Eye (tissue), 1 donor: Measurements from ENCODE around the gene MCF2L2.
"Not testable (repeated sequence)": the region's sequence is repeated elsewhere in the genome, so short reads cannot be mapped to it uniquely, and the experiment has no call there.

Experiments
- DNase-seq: peaks from one replicate; pipeline ENCODE4 v3.0.0-alpha.2; 2015

MCF2L2 gene

DNA sequence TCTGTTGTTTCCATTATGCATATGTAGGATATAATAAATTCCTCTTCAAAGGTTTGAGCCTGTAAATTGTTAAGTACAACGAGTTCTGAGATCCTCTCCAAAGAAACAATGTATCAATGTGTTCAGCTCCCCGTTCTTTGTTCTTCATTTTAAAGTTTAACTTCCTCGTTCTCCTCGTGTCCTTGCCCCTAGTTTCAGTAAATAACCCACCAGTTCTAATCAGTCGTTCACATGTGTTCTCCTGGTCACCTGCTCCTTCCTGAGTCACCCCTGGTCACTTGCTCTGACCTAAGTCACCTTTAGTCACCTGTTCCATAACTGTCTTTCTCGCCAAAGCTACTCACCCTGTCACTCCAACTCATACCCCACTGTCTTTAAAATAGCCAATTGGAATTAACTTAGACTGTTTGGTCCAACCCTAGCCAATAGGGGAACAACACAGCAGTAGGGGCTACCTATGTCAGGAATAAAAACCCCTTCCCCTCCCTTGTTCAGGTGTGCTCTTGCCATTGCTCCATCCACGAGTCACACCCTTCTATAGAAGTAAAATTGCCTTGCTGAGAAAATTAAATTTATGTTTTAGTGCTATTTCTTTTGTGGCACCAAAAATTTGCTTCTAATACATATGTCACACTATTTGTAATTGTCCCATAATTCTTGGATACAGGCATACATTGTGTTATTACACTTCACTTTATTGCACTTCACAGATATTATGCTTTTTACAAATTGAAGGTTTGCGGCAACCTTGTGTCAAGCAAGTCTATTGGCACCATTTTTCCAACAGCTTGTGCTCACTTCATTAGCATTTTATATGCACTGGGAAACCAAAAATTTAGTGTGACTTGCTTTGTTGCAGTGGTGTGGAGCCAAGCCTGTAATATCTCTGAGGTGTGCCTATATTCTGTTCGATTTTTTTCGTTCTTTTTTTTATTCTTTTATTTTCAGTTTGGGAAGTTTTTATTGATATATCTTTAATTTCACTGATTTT lies 15.3 kb upstream of the MCF2L2 start:
- no peak for DNase-seq

DNA sequence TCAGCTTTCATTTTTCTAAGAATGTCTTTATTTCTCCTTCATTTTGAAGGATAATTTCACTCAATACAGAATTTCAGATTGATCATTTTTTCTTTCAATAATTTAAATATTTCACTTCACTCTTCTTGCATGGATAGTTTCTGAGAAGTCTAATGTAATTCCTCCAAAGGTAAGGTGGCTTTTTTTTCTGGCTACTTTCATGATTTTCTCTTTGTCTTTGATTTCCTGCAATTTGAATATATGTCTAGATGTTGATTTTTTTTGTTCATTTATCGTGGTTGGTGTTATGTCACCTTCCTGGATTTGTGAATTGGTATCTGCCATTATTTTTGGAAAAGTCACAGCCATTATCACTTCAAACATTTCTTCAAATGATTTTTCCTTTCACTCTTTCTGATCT lies 14.6 kb upstream of the MCF2L2 start:
- DNase-seq = no peak

DNA sequence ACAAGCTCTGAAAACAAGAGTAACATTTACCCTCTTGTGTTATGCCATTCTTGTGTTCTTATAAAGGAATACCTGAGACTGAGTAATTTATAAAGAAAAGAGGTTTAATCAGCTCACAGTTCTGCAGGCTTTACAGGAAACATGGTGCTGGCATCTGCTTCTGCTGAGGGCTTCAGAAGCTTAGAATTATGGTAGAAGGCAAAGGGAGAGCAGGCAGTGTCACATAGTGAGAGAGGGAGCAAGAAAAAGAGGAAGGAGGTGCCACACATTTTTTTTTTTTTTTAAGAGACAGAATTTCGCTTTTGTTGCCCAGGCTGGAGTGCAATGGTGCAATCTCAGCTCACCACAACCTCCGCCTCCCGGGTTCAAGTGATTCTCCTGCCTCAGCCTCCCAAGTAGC lies 12.1 kb upstream of the MCF2L2 start:
- not testable (repeated sequence) for DNase-seq

DNA sequence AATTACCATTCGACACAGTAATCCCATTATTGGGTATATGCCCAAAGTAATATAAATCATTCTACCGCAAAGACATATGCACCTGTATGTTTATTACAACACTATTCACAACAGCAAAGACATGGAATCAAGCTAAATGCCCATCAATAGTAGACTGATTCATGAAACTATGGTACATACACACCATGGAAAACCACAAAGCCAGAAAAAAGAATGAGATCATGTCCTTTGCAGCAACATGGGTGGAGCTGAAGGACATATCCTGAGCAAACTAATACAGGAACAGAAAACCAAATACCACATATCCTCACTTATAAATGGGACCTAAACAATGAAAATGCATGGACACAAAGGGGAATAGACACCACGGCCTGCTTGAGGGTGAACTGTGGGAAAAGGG lies 11.1 kb upstream of the MCF2L2 start:
- no peak for DNase-seq

DNA sequence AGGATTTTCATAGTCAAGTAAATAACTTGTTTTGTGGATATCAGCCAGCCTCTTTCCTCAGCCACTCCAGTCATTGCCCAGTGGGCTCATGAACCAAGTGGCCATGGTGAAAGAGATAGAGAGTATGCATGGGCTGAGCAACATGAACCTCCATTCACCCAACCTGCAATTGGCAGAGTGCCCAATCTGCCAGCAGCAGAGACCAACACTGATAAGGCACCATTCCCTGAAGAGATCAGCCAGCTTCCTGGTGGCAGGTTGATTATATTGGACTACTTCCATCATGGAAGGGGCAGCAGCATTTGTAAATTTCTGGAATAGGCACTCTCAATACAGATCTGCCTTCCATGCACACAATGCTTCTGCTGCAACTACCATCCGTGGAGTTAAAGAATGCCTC lies 10.3 kb upstream of the MCF2L2 start:
- no peak for DNase-seq

DNA sequence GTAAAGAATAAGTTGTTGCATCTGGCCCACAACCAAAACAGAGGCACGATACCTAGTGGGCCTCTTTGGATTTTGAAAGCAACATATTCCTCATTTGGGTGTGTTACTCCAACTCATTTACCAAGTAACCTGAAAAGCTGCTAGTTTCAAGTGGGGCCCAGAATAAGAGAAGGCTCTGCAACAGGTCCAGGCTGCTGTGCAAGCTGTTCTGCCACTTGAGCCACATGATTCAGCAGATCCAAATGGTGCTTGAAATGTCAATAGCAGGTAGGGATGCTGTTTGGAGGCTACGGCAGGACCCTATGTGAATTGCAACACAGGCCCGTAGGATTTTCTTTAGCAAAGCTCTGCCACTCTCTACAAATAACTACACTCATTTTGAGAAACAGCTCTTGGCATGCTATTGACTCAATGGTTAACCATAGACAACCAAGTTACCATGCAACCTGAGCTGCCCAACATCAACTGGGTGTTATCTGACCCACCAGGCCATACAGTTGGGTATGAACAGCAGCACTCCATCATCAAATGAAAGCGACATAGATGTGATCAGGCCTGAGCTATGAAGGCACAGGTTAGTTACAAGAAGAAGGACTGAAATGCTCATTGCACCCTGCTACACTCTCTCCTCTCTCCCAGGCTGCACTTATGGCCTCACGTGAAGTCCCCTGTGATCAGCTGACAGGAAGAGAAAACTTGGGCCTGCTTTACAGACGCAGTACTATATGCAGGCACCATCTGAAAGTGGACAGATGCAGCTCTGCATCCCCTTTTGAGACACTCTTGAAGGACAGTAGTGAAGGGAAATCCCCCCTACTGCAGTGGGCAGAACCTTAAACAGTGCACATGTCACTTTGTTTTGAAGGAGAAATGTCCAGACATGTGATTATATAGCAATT lies 9.5 kb upstream of the MCF2L2 start:
- DNase-seq = no peak

DNA sequence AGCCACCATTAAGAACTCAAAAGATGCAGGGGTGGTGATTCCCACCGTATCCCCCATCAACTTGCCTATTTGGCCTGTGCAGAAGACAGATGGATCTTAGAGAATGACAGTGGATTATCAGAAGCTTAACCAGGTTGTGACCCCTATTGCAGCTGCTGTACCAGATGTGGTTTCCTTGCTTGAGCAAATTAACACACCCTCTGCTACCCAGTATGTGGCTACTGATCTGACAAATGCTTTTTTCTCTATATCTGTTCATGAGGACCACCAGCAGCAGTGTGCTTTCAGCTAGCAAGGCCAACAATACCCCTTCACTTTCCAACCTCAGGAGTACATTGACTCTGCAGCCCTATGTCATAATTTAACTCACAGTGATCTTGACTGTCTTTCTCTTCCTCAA lies 8.6 kb upstream of the MCF2L2 start:
- no peak for DNase-seq

DNA sequence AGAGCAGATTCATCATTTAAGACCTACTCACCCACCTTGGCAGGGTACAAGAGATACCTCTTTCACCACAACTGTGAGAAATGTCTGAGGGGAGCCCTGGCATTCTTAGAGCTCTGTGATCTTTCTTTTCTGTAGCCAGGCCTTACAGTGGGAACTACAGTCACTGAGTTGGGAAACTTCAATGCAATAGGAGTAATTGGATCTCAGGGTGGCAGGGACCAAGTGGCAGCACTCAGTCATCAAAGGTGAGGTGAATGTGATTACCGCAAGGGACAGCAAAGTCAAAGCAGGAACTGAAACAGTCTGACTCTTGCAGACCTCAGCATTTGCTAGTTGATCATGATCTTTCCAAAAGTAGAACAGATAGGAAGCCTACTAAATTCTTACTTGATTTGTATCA lies 7.2 kb upstream of the MCF2L2 start:
- no peak for DNase-seq

DNA sequence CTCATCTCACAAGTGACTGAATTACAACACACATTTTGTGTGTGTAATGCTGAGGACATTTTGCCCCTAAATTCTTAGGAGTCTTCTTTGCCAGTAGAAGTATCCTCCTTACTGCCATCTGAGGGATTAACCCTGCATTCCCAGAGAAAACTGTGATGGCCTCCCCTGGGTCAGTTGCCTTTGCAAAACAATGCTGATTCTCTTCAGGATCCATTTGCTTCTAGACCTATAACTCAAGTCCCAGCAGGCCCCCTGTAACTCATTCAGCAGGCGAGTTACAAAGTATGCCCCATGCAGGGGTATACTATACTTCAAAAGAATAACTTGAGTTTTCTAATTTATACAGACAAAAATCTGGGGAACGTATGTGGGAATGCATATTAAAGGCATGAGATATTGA lies 6.6 kb upstream of the MCF2L2 start:
- DNase-seq = no peak

DNA sequence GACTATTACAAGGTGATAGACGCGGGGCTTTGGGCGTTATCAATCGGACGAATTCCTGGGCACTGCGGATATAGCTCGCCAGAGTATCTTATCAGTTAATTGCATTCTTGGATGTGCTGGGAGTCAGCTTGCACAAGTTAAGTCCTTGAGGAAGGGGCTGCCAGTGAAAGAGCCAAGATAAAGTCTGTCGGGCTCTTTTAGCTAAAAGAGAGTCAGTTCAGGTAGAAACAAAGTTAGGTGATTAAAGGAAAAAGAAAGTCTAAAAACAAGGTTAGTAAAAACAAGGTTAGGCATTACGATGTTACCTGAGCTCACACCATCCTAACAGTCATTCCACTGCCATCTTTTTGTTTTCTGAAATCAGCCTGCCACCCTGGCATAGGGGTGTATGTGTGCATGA lies 6.1 kb upstream of the MCF2L2 start:
- DNase-seq = no peak

DNA sequence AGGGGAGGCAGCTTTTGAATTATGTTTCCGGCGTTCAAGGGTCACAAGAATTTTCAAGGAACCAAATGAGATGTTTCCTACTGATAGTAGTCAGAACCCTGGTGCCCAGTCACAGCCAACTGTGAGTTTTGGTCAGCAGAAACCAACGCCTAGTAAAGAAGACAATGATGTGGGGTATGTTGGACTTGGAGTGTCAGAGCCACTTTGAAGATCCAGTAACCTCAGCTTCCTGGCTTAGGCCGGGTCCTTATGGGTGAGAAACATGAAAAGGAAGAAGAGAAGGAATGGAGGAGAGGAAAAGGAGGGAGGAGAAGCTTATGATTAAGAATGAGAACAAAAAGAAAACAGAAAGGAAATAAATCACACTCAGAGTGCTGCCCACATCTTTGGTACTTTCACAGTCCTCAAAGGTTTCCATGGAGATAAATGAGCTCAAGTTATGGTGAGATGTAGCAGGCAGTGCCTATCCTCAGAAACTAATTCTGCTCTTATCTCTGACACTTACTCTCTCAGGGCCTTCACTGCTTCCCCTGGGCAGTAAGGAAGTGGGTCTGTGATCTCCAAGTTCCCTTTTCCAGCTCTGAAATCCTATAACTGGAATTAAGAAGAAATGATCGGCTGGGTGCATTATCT lies 2.0 kb upstream of the MCF2L2 start:
- DNase-seq = no peak

DNA sequence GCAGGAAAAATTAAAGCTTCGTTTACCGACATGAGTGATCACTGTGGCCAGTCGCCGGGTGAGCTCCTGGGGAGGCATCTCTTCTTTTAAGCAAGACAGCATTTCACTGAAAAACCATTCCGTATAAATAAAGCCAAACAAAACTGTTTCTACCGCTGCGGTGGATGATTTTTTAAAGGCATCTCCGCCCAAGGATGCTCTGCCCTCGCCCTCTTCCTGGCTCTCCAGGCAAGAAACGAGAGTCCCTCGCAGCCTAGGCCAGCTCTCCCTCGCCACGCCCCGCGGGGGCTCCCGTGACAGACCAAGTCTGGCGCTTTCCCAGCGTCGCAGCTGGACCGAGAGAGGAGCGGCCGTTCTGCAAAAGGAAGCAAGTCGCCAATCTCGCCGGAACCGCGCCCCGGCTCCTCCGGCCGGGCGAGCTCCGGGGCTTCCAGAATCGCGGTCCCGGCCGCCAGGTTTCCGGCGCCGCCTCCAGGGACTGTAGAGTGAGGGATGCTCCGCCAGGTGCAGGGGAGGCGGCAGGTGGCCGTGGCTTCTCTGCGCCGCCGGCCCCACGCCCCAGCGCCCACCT lies 458 bp downstream of the MCF2L2 start:
- peak; percentile 82 for DNase-seq

DNA sequence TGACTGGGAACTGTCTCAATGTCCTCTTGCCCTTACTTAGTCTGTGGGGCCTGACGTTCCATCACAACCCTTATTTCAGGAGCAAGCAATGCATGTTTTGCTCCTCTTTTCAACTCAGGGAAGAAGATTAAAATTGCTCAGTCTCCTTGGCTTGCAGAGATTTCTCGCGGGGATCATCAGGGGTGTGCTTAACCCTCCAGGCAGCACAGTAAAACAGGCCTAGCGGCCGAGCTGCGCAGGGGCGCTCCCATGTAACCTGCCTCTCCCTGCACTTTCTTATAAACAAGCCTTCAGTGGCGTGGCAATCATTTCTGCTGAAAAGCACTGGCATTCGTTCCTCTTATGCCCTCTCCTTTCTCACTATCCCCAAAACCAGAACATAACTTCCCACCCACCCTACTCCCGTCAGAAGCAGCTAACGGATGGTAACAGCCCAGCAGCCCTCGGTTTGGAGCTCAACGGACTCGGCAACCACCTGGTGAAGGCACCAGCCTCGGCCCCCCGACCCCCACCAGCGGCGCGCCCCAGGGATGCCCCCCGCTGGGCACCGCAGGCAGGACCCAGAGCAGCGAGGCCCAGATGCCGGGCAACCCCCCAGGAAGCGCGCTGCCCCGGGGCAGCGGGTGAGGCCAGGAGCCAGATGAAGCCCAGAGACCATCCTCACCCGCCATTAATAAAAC lies 1.1 kb downstream of the MCF2L2 start:
- peak; percentile 29 for DNase-seq

DNA sequence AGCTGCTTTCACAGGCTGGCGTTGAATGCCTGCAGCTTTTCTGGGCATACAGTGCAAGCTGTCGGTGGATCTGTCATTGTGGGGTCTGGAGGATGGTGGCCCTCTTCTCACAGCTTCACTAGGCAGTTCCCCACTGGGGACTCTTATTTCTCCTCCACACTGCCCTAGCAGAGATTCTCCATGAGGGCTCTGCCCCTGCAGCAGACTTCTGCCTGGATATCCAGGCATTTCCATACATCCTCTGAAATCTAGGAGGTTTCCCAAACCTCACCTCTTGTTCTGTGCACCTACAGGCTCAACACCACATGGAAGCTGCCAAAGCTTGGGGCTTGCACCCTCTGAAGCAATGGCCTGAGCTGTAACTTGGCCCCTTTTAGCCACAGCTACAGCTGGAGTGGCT lies 9.6 kb downstream of the MCF2L2 start:
- not testable (repeated sequence) for DNase-seq

DNA sequence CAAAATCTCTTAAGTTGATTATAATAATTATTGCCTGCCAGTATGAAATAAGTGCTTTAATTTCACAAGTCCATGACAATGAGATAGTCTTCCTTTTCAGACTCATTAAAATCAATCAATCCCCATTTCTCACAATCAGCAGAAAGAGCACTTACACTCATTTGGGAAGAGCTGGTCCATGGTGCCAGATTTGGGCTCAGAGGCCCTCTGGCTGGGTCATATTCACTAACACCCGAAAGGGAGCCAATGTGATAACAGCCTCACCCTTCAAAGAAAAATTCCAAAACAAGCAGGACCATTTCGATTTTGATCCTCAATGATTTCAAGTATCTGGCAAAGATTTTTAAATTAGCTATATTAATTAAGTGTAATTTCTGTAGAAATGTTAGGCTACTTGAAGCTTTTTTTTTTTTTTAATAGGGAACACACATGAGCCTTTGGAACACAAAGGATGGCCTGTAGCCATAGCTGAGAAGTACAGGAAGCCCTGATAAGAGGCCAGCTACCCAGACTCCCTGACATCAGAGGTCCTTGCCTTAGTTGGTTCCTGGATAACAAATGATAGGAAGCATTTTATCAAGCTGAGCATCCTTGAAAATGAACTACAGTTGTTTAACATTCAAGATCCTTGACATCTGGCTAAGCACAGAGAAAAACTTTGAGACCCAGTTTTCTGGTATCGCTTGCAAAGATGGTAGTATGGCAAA lies 17.1 kb downstream of the MCF2L2 start:
- DNase-seq = no peak

DNA sequence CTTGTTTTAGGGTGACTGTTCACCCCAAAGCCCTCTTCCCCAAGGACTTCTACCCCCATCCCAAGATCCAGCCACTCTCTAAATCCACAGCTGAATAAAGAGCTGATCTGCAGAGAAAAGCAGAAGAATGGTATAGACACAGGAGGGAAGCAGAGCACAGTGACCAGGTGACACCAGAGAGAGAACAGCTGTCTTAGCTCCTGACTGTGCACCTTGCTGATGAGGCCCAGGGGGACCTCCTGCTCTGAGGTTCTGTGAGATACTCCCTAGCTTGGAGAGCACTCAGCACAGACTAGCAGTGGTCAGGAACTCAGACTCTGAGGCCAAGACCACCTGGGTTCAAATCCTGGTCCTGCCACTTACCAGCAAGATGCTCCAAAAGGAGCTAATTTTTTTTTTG lies 17.7 kb downstream of the MCF2L2 start:
- DNase-seq = no peak

DNA sequence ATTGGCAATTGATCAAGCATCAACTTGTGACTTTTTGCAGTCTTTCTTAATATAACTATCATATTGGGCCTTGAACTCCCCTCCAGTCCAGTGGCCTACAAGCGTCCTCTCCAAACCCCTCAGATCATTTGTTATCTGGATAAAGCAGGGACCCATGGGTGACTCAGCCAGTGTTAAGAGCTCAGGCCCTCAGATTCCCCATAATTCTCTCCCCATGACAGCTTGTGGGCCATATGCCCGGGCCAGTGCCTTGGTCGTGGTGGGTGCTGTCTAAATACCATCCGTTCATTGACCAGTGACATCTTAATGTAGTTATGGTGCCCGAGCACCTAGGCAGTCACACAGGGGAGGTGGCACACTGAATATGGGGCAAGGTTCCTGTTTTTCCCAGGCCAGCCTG lies 18.1 kb downstream of the MCF2L2 start:
- DNase-seq = no peak

DNA sequence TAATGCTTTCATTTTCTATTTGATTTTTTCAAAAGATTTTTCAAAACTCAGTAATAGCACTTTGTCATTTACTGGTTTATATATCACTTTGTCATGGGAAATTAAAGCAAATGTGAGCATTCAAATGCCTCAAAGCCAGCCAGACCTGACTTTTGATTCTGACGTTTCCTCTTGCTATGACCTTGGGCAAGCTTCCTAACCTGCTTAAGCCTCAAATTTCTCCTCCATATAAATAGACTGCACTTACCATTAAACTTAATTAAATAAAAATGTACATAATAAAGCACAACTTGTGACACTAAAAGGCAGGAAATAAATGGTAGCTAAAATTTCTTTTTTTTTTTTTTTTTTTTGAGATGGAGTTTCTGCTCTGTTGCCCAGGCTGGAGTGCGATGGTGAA lies 19.2 kb downstream of the MCF2L2 start:
- DNase-seq = no peak

DNA sequence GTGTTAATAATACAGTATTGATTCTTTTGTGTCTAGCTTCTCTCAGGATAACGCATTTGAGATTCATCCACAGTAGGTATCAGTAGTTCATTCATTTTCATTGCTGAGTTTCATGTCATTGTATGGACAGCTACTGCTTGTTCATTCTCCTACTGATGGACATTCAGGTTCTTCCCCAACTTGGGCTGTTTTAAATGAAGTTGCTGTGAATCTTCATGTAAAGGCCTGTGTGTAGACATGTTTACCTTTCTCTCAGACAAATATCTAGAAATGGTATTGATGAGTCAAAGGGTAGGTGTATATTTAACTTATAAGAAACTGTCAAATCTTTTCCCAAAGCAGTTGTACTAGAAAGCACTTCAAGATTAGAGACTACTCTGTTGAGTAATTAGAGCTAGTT lies 26.7 kb downstream of the MCF2L2 start:
- no peak for DNase-seq

DNA sequence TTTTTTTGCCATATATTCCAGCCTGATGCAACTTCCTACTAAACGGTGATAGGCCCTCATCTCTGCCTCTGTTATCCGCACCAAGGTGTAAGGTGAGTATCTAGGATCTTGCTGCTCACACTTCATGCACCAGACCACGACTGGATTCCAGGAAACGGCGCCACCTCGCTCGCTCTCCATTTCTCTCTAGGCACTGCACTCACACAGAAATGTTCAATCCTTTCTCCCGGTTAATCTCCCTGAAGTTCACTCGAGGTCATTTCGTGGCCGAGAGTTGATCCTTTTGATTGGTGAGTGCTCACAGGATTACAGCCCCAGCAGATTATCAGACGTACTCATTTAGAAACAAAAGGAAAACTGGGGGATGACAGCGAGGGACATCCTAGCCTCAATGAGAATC lies 28.1 kb downstream of the MCF2L2 start:
- DNase-seq = peak; percentile 53

DNA sequence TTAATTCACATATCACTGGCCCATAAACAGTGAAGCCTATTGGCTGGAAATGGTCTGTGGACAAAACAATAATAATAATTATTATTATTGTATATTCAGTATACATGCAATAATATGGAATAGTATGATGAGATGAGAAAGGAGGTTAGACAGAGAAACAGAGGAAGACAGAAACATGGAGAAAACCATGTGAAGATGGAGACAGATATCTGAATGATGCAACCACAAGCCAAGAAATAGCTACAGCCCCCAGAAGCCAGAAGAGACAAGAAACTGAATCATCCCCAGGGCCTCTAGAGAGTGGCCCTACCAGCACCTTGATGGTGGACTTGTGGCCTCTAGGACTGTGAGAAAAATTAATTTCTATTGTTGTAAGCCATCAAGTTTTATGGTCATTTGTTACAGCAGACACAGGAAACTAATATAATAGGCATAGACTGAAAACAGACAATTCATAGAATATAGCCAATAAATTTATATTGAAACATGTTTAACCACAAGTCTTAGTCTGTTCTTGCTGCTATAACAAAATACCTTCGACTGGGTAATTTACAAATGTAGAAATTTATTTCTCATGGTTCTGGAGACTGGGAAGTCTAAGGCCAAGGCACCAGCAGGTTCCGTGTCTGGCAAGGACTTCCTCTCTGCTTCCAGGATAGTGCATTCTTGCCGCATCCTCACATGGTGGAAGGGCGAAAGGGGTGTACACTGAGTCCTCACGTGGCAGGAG lies 31.6 kb downstream of the MCF2L2 start:
- no peak for DNase-seq
